GM12892 (cell line): ENCODE data around the gene LTA.
A peak's percentile ranks its signal among the peaks of the same experiment; 100 is the strongest.

ENCODE experiments used
- POLR2A ChIP-seq: IDR thresholded peaks from 2 replicates; pipeline ENCODE4 v1.6.1; 2011; ENCODE audit warnings: low read depth, low read length, control low read depth
- POLR2AphosphoS5 ChIP-seq: IDR thresholded peaks from 2 replicates; pipeline ENCODE4 v1.6.1; 2011; ENCODE audit warnings: low read depth, low read length, control low read depth

DNA sequence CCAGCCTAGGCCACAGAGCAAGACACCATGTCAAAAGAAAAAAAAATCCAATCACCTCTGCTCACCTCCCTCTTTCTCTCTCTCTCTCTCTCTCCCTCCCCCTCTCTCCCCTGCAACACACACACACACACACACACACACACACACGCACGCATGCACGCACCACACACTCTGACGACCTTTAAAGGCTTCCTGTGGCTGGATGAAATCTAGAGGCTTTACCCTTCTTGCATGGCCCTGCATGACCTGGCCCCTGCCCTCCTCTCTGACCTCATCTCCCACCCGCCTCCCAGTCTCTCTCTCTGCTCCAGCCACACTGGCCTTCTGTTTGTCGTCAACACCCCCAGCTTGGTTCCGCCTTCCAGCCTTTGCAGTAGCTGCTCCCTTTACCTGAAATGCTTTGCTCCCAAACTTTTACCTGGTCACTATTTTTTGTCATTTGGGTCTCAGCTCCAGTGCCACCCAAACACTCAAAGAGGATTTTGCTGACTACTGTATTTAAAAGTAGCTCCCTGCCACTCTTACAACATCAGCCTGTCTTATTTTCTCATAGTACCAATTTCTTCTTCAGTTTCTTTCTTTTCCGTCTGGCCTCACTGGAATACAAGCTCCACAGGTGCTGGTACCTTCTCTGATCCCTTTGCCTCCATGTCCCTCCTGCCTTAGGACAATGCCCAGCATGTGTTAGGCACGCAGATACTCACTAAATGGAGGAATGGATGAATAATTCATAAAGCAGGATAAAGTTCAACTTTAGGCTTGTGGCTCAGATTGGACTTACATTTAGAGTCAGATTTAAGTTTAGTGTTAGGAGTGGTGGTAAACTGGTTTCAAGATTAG, 4.3 kb upstream of the LTA start:
- no peak for TF ChIP-seq POLR2A
- TF ChIP-seq POLR2AphosphoS5, result 0 out of 2 replicates have a peak, but pooled peaks have one; percentile 20
